ENCODE data around the gene MPHOSPH9. TPM values are rescaled to one million over a fixed set of nuclear protein-coding genes. Genes with fewer than 3 reads are reported as not detected.

MPHOSPH9 gene
- polyA plus RNA-seq, 1 donor (not counting 4 experiments of a cell fraction or from before 2014, with no cell fraction given) = 10.7 TPM

DNA sequence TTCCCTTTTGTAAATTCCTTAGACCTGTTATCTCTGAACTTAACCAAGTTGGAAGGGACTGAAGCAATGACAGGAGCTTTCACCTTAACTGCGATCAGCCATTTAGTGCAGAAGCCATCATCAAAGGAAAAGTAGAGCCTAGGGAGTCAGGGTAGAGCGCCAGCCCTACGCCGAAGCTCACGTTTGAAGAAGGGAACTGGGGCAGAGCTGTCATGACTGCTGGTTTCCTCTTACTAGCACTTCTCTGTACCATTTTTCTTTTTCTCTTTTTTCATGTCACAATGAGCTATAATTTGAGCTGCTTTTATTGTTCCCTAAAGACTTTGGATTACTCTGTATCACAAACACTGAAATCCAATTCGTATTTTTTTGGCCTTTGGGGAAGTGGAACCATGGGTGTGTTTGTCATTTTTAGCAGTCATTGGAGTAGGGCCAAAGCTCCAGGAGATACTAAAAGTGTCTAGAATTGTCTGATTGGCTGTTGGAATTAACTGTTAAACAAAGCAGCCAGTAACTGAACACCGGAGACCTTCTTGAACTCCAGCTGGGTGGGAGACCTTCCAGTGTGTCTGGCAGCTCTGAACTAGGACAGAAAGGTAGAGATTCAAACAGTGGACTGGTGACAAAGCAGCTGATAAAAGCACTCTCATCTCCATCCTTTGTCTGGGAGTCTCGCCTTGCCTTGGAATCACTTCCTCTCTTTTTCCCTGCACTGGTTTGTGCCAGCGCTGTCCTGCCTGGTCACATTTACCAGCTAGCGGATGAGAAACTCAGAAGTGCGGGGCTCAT lies 9.4 kb upstream of the MPHOSPH9 start:
- H3K9ac ChIP-seq (ENCODE audit: control insufficient read depth, extremely low read depth, insufficient read depth, low read length) = no peak overlapping the region
- FAIRE-seq = no peak
- no peak for DNase-seq (ENCODE audit: low read depth, low spot score)
- peaks cover 6 to 9% of the 10 kb centered on the region in 2 experiments for H3K36me3 ChIP-seq (ENCODE audit: control insufficient read depth in 2 of 2, extremely low read depth in 1 of 2, insufficient read depth in 2 of 2, low read length in 2 of 2)
- no peak overlapping the region for H3K27ac ChIP-seq (ENCODE audit: control insufficient read depth, insufficient read depth, low read length)
- H3K4me2 ChIP-seq (ENCODE audit: control insufficient read depth, extremely low read depth, insufficient read depth, low read depth, low read length) = no peak overlapping the region
- TF ChIP-seq, protein P1, sequence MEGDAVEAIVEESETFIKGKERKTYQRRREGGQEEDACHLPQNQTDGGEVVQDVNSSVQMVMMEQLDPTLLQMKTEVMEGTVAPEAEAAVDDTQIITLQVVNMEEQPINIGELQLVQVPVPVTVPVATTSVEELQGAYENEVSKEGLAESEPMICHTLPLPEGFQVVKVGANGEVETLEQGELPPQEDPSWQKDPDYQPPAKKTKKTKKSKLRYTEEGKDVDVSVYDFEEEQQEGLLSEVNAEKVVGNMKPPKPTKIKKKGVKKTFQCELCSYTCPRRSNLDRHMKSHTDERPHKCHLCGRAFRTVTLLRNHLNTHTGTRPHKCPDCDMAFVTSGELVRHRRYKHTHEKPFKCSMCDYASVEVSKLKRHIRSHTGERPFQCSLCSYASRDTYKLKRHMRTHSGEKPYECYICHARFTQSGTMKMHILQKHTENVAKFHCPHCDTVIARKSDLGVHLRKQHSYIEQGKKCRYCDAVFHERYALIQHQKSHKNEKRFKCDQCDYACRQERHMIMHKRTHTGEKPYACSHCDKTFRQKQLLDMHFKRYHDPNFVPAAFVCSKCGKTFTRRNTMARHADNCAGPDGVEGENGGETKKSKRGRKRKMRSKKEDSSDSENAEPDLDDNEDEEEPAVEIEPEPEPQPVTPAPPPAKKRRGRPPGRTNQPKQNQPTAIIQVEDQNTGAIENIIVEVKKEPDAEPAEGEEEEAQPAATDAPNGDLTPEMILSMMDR (optimal IDR thresholded peaks at IDR 0.05 in 1 of 3, IDR thresholded peaks at IDR 0.05 in 1 of 3, conservative IDR thresholded peaks at IDR 0.05 in 1 of 3; ENCODE audit: extremely low read depth in 1 of 3, insufficient read depth in 2 of 3, low read length in 3 of 3) = no peak
- no peak for TF ChIP-seq EZH2 (IDR thresholded peaks at IDR 0.05; ENCODE audit: low read length)
- H2AFZ ChIP-seq (ENCODE audit: control insufficient read depth, low read length) = no peak overlapping the region
- no peak overlapping the region for H3K4me3 ChIP-seq (ENCODE audit: control insufficient read depth in 2 of 3, extremely low read depth in 1 of 3, insufficient read depth in 2 of 3, low read depth in 1 of 3, low read length in 3 of 3)
- H3K79me2 ChIP-seq (ENCODE audit: control insufficient read depth, insufficient read depth, low read length) = peaks cover 38% of the 10 kb centered on the region
- H4K20me1 ChIP-seq (ENCODE audit: control insufficient read depth, extremely low read depth, insufficient read depth, low read length) = no peaks in the 10 kb centered on the region
- no peaks in the 10 kb centered on the region for H3K9me1 ChIP-seq (ENCODE audit: control insufficient read depth, extremely low read depth, insufficient read depth, low read length)
- dilution Hi-C loops (cut with MboI; ENCODE audit: extremely low pct_ligation_motif_present, low sequenced_read_pairs) = no loop called here
- H3K9me3 ChIP-seq (ENCODE audit: control insufficient read depth, low read depth, low read length) = no peaks in the 10 kb centered on the region
- H3K4me1 ChIP-seq (ENCODE audit: control insufficient read depth, extremely low read depth, insufficient read depth, low read length) = peaks cover 17% of the 10 kb centered on the region
- H3K27me3 ChIP-seq (ENCODE audit: control insufficient read depth, extremely low read depth, insufficient read depth, low read length) = no peaks in the 10 kb centered on the region

DNA sequence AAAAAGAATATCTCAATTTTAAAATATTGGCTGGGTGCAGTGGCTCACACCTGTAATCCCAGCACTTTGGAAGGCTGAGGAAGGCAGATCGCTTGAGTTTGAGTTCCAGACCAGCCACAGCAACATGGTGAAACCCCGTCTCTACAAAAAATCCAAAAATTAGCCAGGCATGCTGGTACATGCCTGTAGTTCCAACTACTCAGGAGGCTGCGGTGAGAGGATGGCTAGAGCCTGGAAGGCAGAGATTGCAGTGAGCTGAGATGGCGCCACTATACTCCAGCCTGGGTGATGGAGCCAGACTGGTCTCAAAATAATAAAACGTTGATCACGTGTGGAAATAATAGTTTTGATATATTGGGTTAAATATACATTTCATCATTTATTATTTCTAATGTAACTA lies 6.0 kb upstream of the MPHOSPH9 start:
- Histone ChIP-seq H3K36me3 (ENCODE audit: control insufficient read depth in 2 of 2, extremely low read depth in 1 of 2, insufficient read depth in 2 of 2, low read length in 2 of 2) (peaks cover 9 to 15% of the 10 kb centered on the region in 2 experiments), H3K27ac (ENCODE audit: control insufficient read depth, insufficient read depth, low read length) (peak overlapping the region; percentile 29), H3K4me3 (ENCODE audit: control insufficient read depth in 2 of 3, extremely low read depth in 1 of 3, insufficient read depth in 2 of 3, low read depth in 1 of 3, low read length in 3 of 3) (no peak overlapping the region), H3K9ac (ENCODE audit: control insufficient read depth, extremely low read depth, insufficient read depth, low read length) (peak overlapping the region; percentile 16), H4K20me1 (ENCODE audit: control insufficient read depth, extremely low read depth, insufficient read depth, low read length) (no peaks in the 10 kb centered on the region), H3K79me2 (ENCODE audit: control insufficient read depth, insufficient read depth, low read length) (peaks cover 42% of the 10 kb centered on the region), H3K9me1 (ENCODE audit: control insufficient read depth, extremely low read depth, insufficient read depth, low read length) (no peaks in the 10 kb centered on the region), H3K9me3 (ENCODE audit: control insufficient read depth, low read depth, low read length) (no peaks in the 10 kb centered on the region), H3K4me1 (ENCODE audit: control insufficient read depth, extremely low read depth, insufficient read depth, low read length) (peaks cover 29% of the 10 kb centered on the region), H3K27me3 (ENCODE audit: control insufficient read depth, extremely low read depth, insufficient read depth, low read length) (no peaks in the 10 kb centered on the region), H3K4me2 (ENCODE audit: control insufficient read depth, extremely low read depth, insufficient read depth, low read depth, low read length) (peak overlapping the region; percentile 59), H2AFZ (ENCODE audit: control insufficient read depth, low read length) (no peak overlapping the region)
- DNase-seq (ENCODE audit: low read depth, low spot score) (no peak), FAIRE-seq (no peak)
- dilution Hi-C loops (cut with MboI; ENCODE audit: extremely low pct_ligation_motif_present, low sequenced_read_pairs) = no loop called here
- no peak for TF ChIP-seq EZH2 (IDR thresholded peaks at IDR 0.05; ENCODE audit: low read length)
- TF ChIP-seq, protein P1 (optimal IDR thresholded peaks at IDR 0.05 in 1 of 3, IDR thresholded peaks at IDR 0.05 in 1 of 3, conservative IDR thresholded peaks at IDR 0.05 in 1 of 3; ENCODE audit: extremely low read depth in 1 of 3, insufficient read depth in 2 of 3, low read length in 3 of 3) = no peak
